ENCODE results near the gene KMT5B.

DNA sequence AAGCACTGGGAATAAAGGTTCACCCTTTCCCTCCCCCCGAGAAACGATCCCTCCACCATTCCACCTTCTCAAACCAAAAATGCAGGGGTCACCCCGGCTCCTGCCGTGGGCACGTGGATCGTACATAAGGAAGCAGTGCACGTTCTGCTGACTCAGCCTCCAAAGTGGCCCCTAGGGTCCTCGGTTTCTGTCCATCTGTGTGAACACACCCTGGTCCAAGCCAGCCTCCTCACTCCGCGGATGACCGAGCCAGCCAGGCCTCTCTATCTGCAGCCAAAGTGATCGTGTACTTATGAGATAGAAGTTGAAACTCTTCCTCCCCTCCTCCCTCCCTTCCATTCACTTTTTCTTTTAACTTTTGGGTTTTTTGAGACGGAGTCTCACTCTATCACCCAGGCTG is 42.4 kb upstream of the KMT5B start:
- TF ChIP-seq, protein P1, sequence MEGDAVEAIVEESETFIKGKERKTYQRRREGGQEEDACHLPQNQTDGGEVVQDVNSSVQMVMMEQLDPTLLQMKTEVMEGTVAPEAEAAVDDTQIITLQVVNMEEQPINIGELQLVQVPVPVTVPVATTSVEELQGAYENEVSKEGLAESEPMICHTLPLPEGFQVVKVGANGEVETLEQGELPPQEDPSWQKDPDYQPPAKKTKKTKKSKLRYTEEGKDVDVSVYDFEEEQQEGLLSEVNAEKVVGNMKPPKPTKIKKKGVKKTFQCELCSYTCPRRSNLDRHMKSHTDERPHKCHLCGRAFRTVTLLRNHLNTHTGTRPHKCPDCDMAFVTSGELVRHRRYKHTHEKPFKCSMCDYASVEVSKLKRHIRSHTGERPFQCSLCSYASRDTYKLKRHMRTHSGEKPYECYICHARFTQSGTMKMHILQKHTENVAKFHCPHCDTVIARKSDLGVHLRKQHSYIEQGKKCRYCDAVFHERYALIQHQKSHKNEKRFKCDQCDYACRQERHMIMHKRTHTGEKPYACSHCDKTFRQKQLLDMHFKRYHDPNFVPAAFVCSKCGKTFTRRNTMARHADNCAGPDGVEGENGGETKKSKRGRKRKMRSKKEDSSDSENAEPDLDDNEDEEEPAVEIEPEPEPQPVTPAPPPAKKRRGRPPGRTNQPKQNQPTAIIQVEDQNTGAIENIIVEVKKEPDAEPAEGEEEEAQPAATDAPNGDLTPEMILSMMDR (IDR thresholded peaks at IDR 0.05 in 2 of 3, conservative IDR thresholded peaks at IDR 0.05 in 1 of 3; ENCODE audit: borderline replicate concordance in 1 of 3, insufficient read depth in 1 of 3, low read depth in 2 of 3, low read length in 2 of 3) = no peak
- TF ChIP-seq YY1 (IDR thresholded peaks at IDR 0.05; ENCODE audit: extremely low read depth, insufficient replicate concordance, low read depth, low read length) (no peak), EGR1 (IDR thresholded peaks at IDR 0.05; ENCODE audit: low read depth) (no peak), POLR2A (IDR thresholded peaks at IDR 0.05; ENCODE audit: borderline replicate concordance, extremely low read depth, insufficient read depth, insufficient read length) (no peak), POLR2AphosphoS5 (IDR thresholded peaks at IDR 0.05; ENCODE audit: low read depth, low read length) (no peak), CBX3 (IDR thresholded peaks at IDR 0.05; ENCODE audit: low read depth) (no peak)
- TF ChIP-seq, protein P2, sequence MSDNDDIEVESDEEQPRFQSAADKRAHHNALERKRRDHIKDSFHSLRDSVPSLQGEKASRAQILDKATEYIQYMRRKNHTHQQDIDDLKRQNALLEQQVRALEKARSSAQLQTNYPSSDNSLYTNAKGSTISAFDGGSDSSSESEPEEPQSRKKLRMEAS (IDR thresholded peaks at IDR 0.05) = no peak
- TF ChIP-seq, protein P3, sequence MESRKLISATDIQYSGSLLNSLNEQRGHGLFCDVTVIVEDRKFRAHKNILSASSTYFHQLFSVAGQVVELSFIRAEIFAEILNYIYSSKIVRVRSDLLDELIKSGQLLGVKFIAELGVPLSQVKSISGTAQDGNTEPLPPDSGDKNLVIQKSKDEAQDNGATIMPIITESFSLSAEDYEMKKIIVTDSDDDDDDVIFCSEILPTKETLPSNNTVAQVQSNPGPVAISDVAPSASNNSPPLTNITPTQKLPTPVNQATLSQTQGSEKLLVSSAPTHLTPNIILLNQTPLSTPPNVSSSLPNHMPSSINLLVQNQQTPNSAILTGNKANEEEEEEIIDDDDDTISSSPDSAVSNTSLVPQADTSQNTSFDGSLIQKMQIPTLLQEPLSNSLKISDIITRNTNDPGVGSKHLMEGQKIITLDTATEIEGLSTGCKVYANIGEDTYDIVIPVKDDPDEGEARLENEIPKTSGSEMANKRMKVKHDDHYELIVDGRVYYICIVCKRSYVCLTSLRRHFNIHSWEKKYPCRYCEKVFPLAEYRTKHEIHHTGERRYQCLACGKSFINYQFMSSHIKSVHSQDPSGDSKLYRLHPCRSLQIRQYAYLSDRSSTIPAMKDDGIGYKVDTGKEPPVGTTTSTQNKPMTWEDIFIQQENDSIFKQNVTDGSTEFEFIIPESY (IDR thresholded peaks at IDR 0.05; ENCODE audit: extremely low read depth, insufficient replicate concordance, low read length) = no peak
- TF ChIP-seq, protein P4, sequence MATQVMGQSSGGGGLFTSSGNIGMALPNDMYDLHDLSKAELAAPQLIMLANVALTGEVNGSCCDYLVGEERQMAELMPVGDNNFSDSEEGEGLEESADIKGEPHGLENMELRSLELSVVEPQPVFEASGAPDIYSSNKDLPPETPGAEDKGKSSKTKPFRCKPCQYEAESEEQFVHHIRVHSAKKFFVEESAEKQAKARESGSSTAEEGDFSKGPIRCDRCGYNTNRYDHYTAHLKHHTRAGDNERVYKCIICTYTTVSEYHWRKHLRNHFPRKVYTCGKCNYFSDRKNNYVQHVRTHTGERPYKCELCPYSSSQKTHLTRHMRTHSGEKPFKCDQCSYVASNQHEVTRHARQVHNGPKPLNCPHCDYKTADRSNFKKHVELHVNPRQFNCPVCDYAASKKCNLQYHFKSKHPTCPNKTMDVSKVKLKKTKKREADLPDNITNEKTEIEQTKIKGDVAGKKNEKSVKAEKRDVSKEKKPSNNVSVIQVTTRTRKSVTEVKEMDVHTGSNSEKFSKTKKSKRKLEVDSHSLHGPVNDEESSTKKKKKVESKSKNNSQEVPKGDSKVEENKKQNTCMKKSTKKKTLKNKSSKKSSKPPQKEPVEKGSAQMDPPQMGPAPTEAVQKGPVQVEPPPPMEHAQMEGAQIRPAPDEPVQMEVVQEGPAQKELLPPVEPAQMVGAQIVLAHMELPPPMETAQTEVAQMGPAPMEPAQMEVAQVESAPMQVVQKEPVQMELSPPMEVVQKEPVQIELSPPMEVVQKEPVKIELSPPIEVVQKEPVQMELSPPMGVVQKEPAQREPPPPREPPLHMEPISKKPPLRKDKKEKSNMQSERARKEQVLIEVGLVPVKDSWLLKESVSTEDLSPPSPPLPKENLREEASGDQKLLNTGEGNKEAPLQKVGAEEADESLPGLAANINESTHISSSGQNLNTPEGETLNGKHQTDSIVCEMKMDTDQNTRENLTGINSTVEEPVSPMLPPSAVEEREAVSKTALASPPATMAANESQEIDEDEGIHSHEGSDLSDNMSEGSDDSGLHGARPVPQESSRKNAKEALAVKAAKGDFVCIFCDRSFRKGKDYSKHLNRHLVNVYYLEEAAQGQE (IDR thresholded peaks at IDR 0.05; ENCODE audit: low read depth) = no peak

Measured in HCT116 (cell line).